Astrocyte of the cerebellum (primary cell): ENCODE measurements around the gene EZH2.

Experiments
- DNase-seq: peaks from one replicate; pipeline ENCODE4 v3.0.0-alpha.2; 2011; ENCODE audit warnings: low read depth
- H3K4me3 ChIP-seq: 2 replicates; pipeline ENCODE4 v1.5.1; 2011; ENCODE audit warnings: mild to moderate bottlenecking, low read depth, low read length, moderate library complexity
- CTCF ChIP-seq: IDR thresholded peaks from 2 replicates; pipeline ENCODE4 v1.5.1; 2012; ENCODE audit warnings: low read length, low read depth, moderate library complexity, mild to moderate bottlenecking; ENCODE audit errors: missing control alignments
- in situ Hi-C: cut with HindIII; loops from 2 replicates; pipeline ENCODE4 v1.10.0; 2017; ENCODE audit warnings: low sequenced_read_pairs

Gene EZH2

DNA sequence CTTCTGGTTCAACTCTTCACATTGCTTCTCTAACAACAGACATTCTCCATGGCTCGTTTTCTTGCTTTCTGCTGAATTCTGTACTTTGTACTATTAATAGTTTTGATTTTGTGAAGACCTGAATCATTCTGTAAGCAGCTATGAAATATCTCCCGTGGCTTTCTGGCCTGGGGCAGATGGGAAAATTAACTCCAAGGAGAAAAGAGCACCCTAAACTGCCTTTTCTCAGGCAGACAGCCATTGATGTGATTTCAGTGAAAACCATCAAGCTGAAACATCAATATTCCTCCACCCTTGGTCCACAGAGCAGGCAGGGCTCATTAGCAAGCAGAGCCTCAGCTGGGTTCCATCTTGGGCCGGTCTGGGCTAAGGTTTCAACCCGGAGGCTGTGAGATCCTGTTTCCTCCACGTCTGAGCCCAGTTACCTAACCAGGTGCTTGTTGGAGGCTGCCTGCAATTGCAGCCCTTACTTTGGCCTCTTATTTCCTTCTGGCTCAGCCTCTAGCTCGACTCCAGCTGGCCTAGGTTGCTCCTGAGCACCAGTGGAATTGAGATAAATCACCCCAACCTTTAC is 21.1 kb upstream of the EZH2 start:
- no peak overlapping the region for H3K4me3 ChIP-seq
- no peak for DNase-seq
- in situ Hi-C loops, result no loop called here
- no peak for TF ChIP-seq CTCF

DNA sequence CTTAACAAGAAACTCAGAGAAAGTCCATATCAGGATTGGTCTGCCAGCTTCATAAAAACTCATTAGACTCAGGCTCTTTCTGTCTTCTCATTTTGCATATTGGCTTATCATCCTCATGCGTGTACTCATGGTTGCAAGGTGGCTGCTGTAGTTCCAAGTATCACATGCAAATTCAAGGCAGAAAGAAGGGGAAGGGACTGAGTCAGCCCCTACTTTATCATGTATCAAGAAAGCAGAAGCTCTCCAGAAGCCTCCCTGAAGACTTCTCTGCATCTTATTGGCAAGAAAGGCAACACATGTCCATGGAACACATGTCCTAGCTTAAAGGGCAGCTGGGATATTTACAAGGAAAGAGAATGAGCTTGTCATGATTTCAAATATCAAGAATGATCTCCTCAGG is 19.4 kb upstream of the EZH2 start:
- DNase-seq, result no peak
- TF ChIP-seq CTCF, result no peak
- in situ Hi-C loops, result no loop called here
- no peak overlapping the region for H3K4me3 ChIP-seq

GRCh38 chr7:148901178-148901577 is 17.1 kb upstream of the EZH2 start:
- H3K4me3 ChIP-seq, result no peak overlapping the region
- in situ Hi-C loops, result no loop called here
- DNase-seq, result no peak
- no peak for TF ChIP-seq CTCF

DNA sequence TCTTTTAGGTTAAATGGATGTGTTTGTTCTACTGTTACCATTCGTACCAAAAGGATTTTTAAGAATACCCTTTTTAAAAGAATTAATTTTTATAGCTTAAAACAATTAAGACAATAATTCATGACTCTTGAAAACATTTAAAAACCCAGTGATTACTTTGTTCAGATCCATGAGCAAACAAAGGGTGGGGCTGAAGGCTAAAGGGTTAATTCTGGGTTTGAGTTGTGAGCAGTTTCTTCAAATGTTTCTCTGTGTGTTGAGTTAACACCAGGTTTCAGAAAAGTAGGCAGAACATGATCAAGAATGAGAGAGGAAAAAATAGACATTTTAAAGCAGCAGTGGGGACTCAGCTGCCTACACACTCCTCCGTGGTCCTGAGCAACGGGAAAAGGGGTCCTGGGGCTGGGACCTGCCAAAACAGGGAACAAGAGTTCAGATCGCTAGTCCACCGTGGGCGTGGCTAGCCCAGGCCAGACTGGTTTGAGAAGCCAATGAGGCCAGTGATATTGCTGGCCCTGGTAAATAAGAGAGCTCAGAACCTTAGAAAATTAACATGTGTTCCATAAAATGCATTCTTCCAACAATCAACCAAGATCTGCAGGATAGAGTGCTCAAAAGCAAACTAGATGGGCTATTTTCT is 14.9 kb upstream of the EZH2 start:
- no peak for DNase-seq

GRCh38 chr7:148894591-148894990 is 10.5 kb upstream of the EZH2 start:
- in situ Hi-C loops, result no loop called here

More for the DNA sequence above, 14.9 kb upstream of the EZH2 start:
- in situ Hi-C loops, result no loop called here
- no peak for TF ChIP-seq CTCF
- H3K4me3 ChIP-seq, result no peak overlapping the region

GRCh38 chr7:148893071-148893470 is 9.0 kb upstream of the EZH2 start:
- no peak overlapping the region for H3K4me3 ChIP-seq
- no peak for TF ChIP-seq CTCF
- DNase-seq, result no peak
- in situ Hi-C loops, result no loop called here

More at GRCh38 chr7:148894591-148894990, 10.5 kb upstream of the EZH2 start:
- no peak for TF ChIP-seq CTCF
- H3K4me3 ChIP-seq, result no peak overlapping the region
- DNase-seq, result no peak
